NOMO-1 treated with DMSO at 0.1 percent for 48 hours (cell line): ENCODE measurements around the gene RAD18.

ENCODE experiments used
- DNase-seq: peaks from one replicate; lab custom pipeline; 2025; ENCODE audit not compliant: unreplicated experiment; lab: John Stamatoyannopoulos, UW

RAD18 gene

DNA sequence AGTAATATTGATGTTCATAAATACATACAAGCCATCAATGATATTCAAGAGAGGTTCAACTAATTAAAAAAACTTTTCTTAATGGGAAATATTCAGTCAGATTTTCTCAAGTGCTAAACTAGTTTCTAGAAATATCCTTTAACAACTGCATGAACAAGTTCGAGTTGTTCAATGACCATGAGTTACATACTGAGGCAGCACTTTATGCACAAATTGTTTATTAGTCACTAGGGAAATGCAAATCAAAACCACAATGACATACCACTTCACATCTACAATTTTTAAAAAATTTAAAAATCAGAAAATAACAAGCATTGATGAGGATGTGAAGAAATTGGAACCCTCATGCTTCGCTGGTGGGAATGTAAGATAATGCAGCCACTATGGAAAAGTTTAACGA, 62.4 kb downstream of the RAD18 start:
- no peak for DNase-seq

DNA sequence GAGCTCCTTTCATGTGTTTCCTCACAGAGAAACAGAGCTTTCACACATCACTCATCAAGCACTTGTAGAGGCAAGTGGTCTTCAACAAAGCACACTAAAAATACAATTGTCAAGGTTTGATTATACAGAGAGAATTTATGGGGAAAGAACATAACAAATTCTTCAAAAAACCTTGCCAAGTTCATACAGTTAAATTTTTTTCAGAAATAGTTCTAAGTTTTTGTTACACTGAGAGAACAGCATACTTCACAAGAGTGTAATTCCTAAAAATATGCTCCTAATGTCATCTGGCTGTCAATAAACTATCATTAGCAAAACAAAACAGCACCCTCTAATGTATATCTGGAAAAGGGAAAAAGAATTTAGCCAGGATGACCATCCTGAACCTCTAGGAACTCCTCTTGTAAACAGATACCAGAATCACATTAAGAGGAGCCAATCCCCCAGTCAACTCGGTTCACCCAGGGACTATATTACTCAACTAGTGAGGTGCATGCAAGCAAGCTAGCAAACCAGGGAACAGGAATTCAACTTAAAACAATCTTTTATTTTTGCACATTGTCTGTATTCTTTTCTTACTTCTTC, 63.3 kb downstream of the RAD18 start:
- DNase-seq, result no peak

DNA sequence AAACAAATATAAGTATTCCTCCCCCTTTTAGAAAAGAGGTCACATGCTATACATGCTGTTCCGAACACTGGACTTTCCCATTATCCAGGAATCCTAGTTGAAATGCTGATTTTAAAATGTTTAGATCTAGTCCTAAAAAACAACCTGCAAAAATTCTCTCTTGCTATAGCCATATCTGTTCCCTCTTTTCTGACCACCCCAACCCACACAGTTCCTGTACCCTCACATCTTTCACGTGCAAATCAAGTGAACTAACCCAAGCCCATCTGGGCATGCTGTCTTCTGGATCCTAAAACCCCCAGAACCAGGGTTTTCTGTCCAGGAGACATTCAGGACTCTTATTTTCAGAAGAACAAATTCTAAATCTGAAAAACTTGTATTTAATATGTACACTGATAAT, 67.4 kb downstream of the RAD18 start:
- no peak for DNase-seq

DNA sequence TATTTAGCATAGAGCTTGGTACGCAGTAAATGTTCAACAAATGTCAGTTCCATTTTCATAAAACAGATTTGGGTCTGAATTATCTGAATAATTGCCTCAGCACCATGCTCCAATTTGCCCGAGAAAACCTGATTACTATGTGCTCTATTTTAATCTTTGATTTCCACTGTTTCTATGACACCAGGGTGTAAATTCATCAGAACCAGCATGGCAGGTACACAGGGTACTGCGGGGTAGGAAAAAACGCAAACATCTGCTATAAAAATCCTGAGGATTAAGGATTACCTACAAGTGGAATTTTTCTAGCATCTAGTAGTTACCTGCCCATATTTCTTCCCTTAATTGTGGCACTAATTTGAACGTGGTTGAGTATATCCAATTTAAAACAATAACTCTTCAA, 70.3 kb downstream of the RAD18 start:
- no peak for DNase-seq

DNA sequence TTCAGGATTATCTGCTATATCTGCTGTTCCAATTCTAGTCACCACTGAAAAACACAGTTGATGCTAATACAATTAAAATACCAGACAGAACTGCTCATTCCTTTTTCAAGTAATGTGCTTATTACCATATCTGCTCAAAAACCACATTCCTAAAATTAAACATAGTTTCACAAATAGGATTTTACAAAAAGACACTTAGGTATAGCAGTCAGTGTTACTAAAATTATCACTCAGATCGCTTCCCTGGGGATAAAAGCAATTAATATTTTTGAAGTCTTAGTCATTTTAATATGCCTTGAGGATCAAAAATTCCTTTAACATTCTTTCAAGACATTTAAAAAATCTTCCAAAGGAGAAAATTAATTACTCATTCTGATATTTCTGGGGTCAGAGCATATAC, 71.5 kb downstream of the RAD18 start:
- DNase-seq, result no peak

DNA sequence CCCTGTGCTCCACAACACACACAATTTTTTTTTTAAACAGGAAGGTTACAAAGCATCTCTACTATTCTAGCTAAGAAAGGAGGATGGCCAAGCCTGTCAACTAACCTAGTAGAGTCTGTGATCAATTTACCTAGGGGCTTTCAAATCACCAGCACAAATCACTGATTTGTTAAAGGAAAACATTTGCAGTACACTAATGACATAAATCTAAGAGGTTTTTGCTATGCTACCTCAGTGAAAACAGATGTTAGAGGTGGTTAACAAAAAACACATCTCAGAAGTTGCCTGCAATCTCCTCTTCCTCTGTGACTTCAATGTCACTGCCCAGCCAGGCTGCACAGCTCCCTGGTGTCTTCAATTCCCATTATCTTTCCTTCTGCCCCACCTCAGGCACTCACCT, 72.0 kb downstream of the RAD18 start:
- no peak for DNase-seq

DNA sequence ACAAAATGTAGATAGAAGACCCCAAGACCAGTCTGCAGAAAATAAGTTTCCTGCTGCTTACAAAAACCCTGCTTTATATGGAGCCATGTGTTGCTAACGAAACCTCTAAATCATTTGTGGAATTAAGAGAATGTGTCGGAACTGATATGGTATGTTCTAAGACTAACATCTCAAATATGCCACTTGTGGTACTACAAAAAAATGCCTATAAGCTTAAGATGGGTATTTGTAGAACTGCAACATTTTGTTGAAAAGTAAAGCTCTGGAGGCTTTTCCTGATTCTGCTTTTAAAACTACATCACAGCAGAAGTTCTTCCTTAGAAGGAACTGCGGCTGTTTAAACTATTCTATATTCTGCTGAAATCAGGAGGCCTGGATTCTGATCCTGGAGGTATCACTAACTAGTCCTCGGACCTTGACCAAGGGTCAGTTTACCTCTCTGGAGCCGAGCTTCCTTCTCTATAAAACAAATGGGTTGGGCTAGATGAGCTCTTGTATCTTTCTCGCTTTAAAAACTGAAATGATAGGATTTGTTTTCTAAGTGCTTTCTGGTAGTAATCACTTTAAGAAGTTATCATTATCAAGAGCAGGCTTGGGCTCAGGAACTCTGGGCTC, 74.9 kb downstream of the RAD18 start:
- DNase-seq, result no peak

DNA sequence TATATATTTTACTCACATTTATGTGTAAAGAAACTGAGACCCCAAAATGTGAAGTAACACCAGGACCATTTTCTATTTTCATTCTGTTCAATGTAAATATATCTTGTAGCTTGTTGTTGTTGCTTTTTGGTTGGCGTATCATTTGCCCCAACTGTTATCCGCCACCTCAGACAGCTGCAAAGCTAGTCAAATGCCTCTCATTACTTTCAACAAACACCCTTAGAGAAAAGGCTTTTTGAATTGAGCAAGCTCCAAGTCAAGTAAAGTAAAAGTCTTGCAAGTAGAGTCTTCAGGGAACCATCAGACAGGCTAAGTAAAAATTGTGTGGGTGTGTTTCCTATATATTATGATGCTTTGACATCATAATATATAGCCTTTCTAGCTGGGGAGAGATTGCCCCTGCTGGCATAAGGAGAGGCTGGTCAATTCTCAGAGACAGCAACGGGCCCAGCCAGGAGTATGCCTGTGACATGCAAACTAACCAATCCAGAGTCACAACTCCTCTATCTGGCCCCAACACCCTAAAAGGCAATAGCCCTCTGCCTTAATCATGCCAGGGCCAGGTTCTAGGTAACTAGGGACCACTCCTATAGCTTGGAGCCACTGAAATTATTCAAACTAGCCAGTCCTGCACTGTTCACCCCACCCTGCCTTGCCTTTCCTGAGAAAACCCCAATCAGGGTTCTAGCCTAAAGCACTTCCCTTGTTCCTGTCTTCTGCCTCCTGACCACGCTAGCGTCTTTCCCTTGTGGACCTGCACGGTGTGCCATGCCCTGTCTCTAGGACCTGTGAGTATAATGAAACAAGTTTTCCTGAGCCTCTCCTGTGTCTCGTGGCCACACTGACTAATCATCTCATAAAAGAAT, 75.6 kb downstream of the RAD18 start:
- DNase-seq, result no peak

DNA sequence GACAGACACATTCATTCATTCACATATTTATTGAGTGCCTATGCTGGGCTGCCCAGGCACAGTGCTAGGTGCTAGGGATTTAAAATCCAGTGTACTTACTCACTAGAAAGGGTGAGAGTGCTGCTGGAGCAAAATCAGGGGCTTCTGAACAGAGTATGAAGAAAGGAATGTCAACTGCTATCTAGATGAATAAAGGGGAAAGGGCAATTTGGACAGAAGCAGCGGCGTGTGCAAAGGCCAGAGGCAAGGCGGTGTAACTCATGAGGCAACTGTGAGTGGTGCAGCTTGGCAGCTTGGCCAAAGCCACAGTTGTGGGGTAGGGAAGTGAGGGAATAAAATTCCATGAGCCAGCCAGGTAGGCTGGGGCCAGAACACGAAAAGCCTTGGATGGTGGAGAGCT, 76.7 kb downstream of the RAD18 start:
- no peak for DNase-seq

DNA sequence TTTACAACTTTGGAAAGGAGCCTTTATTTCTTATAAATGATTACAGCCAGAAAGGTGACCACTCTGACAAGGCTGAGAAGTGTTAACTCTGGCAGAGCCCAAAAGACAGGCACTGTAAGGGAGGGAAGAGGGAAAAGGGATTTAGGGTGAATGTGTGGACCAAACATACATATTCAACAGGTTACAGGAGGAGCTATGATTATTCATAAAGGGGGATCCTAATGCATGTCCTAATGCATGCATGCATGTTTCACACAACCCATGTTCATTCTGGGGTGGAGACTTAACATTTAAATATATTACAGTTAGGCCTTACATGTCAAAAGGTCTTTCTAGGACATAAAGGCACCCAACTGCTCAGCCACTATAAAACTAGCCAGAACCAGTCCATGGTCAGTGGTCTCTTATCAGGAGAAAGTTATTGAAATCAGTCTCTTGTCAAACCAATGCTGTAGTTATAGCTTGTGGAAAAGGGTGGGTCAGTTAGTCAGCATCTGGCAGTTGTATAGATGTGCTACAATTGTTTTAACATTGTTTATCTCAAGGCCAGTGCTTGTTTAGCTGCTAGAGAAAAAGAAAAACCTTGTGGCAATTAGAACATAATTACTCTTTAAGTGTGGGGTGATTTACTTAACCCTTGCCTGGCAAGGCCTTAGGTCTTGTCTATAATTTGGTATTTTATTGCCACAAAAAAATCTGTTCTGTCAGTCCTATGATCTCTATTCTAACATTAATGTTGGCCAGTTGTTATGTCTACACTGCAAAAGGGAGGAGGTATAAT, 77.5 kb downstream of the RAD18 start:
- no peak for DNase-seq

DNA sequence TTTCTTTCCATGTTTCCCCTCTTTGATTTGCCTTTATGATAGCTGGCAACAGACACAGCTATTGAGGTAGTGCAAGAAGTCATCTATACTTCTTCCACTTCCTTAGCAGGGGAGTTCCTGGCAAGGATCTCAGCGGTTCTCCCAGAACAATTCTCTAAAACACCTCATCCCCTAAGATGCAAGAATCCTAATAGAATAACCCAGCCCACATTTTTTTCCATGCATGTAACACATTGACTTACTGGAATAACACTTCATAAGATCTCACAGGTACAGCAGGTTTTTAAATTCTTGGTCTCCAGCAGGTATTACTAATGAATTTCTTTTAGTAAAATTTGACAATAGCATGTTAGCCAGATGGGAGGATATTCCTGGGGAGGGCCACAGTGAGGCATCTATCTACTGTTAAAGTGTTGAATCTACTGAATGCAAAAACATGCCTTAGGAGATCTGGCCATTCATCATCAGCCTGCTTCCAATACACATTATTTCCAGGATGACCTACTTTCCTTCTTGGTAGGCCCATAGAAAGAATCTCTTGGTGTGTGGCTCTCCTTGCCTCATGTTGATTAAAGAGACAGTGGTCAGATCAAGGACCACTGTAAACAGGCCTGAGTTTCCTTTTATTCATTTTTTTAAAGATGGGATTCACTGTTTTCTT, 78.5 kb downstream of the RAD18 start:
- no peak for DNase-seq

DNA sequence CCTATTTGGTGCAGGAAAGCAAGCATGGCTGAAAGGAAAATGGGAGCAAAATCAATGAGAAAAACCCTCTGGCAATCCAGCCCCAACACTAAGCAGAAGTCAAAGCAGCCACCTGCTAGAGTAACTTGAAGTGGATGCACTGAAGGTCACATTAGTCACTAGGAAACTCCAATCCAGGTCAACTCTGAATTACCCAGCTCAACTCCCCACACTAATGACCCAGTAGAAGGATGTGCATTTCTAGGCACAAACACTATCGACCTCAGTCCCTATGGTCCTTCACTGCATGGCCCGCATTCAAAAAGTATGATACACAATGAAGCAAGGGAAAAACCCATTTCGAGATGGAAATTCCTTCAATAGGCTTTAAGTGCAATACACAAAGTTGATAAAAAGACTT, 80.6 kb downstream of the RAD18 start:
- DNase-seq, result no peak

DNA sequence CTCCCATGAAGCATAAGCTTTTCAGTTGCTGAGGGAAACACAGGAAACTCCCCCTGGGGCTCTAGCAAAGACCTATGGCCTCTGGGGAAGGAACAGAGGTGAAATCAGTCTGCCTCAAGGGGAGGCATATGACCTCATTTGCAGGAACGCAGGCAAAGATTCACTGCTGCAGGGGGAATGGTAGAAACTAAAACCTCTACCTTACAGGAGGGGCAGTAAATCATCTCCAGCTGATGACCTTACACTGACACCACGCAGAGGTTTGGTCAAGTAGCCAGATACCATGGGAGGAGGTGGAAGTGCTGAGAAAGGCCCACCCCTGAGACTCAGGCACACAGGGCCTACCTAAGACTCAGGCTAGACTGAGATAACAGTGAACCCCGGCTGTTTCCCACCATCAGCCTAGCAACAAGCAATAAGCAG, 81.1 kb downstream of the RAD18 start:
- no peak for DNase-seq

DNA sequence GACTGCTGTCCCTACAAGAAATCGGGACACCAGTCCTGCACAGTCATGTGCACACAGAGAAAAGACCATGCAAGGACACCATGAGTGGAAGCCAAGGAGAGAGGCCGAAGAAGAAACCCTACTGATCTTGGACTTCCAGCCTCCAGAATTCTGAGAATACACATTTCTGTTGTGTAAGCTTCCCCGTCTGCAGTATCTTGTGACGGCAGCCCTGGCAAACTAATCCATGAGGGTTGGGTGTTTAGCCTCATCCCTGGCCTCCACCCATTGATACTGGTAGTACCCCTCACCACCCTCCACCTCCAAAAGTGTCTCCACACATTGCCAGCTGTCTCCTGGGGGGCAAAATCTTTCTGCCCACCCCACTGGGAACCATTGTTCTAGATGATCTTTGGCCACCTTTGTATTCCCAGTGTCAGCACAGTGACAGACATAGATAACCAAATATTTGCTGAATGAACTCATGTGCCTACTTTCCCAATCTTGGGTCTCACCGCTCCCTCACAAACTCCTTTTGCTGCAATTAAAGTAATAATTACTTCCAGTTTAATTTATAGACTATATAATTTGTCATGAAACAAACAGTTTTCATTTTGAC, 83.8 kb downstream of the RAD18 start:
- no peak for DNase-seq

DNA sequence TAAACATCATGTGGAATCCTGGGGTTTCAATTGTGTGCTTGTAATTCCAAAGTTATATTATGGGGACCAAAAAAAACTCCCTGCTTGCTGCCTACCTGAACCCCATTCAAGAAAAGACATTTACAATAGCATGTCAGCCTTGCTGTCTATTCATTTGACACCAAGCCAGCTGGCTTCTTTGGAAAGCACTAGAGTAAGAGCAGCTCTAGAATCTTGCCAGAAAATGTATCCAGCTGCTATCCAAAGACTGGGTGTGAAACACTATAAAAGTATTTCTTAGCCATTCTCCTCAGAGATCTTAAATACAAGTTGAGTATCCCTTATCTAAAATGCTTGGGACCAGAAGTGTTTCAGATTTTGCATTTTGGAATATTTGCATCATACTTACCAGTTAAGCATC, 87.4 kb downstream of the RAD18 start:
- DNase-seq, result no peak

DNA sequence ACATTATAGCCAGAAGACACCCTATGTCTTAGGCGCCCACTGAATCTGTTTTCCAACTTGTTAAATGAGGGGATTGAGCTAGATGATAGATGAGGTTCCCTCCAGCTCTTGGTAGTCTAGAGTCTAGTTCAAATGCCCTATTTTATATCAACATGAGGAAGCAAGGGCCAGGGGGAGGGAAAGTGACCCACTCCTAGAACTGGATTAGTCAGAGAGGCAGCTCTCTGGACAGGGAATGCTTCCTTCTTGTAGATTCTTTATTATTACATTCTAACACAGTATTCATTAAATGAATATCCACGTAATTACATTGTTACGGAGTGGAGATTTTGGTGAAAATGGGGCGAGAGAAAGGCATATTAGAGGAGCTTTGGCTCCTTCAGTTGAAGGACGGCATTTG, 89.5 kb downstream of the RAD18 start:
- DNase-seq, result no peak

DNA sequence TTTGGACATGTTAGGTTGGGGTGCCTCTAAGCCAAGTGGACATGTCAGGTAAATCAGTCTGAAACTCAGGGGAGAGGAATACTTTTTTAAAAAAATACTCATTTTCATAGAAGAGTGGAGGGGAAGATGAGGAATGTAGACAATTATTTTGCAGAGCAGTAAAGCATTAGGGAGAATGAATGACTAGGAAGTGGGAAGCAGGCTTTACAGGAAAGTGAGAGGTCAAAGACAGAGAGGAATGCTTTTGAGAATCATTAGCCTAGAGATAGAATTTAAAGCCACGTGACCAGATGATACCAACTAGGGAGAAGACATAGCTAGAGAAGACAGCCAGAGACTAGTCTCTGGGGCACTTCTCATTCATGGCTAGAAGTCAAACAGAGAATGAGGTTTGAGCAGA, 91.0 kb downstream of the RAD18 start:
- no peak for DNase-seq

DNA sequence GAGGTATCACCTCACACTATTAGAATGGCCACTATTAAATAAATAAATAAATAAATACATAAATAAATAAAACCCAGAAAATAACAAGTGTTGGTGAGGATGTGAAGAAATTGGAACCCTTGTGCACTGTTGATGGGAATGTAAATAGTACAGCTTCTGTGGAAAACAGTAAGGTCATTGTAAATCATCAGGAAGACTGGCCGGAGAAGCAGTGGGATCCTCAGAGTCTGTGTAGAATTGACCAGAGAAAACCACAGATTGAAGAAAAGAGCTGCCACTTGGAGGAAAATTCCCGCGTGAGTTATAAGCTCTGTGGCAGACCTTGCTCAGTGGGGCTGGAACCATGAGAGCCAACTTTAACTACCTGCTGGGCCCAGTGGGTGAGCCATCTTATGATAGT, 92.0 kb downstream of the RAD18 start:
- DNase-seq, result no peak

DNA sequence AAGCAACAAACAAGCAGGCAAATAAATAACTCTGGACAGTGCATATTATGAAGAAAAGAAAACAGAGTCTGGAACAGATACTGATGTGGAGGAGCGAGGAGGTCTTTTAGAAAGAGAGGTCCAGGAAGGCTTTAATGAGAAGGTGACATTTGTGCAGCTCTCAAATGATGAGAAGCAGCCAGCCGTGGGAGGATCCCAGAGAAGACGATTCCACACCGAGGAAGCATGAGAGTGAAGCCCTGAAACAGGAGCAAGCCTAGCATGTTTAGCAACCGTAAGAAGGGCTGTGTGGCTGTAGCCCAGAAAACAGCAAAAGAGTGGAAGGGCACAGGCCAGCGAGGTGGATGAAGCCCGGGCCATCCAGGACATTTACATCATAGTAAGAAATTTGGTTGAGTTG, 93.1 kb downstream of the RAD18 start:
- no peak for DNase-seq

DNA sequence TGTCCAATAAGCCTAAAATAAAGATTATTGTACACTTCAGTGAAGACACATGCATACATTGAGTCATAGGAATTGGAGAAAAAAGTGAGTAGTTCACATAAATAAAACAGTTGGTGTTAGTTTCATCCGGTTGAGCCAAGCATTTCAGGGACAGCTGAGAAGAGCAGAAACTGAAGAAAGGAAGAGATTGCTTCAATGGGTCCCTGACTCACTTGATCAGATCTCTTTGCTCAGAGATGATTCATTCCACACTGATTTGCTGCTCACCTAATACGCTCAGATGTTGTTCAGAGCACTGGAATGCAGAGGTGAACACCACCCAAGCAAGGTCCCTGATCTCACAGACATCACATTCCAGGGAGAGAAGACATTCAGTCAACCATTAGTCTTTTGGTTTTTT, 93.7 kb downstream of the RAD18 start:
- DNase-seq, result no peak

DNA sequence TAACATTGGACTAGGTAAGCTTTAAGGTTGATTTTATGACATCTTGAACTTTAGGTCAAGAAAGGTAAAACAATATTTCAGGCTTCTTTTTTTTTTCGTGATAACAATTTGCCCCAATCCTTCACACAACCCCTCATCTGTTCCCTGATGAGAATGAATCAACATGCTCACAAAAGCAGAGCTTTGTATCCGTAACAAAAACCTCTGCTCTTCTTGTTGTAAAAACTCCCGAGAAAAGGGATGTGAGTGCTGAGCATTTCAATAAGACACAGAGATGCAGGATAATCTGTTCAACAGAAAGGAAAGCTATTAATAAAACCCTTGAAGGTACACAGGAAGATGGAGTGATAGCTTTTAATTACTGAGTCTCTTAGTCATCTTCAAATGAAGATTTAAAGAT, 94.3 kb downstream of the RAD18 start:
- no peak for DNase-seq
